ENCODE measurements around the gene DIRAS3.
A peak's percentile ranks its signal among the peaks of the same experiment; 100 is the strongest.
"Not testable (repeated sequence)": the region's sequence is repeated elsewhere in the genome, so short reads cannot be mapped to it uniquely, and the experiment has no call there.

Gene DIRAS3

GRCh38 chr1:68024635-68025338, 25.6 kb downstream of the DIRAS3 start:
- DNase-seq, result no peak

- DNase-seq, result no peak
Observed at GRCh38 chr1:68016381-68016780, 34.0 kb downstream of the DIRAS3 start.

- DNase-seq, result no peak
Observed at GRCh38 chr1:68015971-68016370, 34.5 kb downstream of the DIRAS3 start.

- DNase-seq, result no peak
Observed at GRCh38 chr1:68015369-68015768, 35.1 kb downstream of the DIRAS3 start.

- no peak for DNase-seq
Observed at GRCh38 chr1:68013351-68013750, 37.1 kb downstream of the DIRAS3 start.

GRCh38 chr1:68011657-68012375, 38.6 kb downstream of the DIRAS3 start:
- DNase-seq, result no peak

- DNase-seq, result peak in 1 of 3 experiments; percentile 11
Observed at GRCh38 chr1:68010543-68010942, 39.9 kb downstream of the DIRAS3 start.

- peak; percentile 12 to 69 (median 43) for DNase-seq
Observed at GRCh38 chr1:68010090-68010489, 40.3 kb downstream of the DIRAS3 start.

- DNase-seq, result not testable (repeated sequence)
Observed at GRCh38 chr1:68003626-68004025, 46.8 kb downstream of the DIRAS3 start.

GRCh38 chr1:68000191-68000590, 50.2 kb downstream of the DIRAS3 start:
- DNase-seq, result no peak

GRCh38 chr1:67997746-67998145, 52.7 kb downstream of the DIRAS3 start:
- no peak for DNase-seq

Measured in NCI-H1417 (cell line).